HG02588 (cell line): ENCODE data around the gene PBLD.

Experiments
- ATAC-seq: cut with Tn5 transposase; IDR thresholded peaks from one replicate; pipeline ENCODE4 v1.9.1; 2021; ENCODE audit warnings: mild to moderate bottlenecking, moderate library complexity; ENCODE audit not compliant: unreplicated experiment

Gene PBLD

DNA sequence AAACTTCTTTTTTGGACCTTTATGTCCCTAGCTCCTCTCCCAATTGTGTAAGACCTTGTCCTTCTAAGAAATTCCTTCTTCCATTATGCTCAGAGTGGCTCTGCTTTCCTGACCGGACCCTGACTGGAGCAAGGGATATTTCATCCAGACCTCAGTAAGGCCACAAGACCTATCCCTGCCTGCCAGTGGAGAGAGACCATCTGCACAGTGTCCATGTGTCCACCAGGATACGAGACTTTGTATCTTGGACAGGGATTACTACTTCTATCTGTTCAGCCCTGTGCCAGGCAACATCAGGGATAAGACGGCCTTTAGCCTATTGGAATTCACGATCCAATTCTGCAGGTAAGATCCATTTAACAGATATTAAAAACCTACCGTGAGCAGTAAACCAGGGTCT is 93.7 kb downstream of the PBLD start:
- no peak for ATAC-seq

DNA sequence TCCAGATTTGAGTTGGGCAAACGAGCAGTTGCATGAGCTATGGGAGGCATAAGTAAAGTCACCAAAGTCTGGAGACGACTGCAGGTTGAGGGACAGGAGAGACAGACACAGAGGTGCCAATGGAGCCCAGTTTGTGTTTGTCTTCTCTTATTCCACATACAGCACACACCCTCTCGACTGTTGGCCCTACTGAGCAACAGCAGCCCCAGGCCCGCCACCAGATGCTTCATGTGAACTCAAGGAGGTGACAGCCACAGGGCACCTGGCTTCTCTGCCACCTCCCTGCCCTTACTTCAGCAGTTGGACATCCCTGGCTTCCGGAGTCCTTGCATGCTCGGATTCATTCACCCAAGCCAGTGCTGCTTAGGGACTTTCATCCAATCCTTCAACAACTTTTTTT is 94.4 kb downstream of the PBLD start:
- no peak for ATAC-seq

DNA sequence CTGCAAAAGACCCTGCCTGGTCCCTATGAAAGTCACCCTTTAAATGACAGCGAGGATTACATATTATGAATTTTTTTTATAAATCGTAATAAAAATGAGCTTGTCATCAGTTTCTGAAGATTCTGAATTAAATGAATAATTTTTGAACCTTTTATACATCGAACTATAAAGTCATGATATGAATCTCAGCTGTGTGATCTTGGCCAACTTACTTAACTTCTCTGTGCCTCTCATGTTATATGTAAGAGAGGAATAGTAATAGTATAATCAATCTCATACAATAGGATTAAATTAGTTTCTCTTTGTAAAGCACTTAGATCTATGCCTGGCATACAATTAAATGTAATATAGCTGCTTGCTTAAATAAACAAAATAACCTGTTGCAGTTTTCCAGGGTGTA is 95.6 kb downstream of the PBLD start:
- no peak for ATAC-seq

DNA sequence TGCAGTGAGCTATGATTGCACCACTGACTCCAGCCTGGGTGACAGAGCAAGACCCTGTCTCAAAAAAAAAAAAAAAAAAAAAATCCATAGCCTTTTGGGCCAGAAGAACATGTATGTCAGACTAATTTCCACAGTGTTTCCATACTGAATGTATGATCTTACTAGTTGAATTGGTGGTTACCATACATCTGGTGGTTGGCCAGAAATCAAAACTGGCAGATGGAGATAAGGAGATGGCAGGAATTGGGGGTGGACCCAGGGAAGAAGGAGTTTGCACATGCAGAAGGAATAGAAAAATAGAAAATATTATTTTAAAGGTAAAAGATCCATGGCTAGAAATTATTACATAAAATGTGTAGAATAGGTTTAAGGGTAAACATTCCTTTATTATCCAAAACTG is 97.1 kb downstream of the PBLD start:
- no peak for ATAC-seq

DNA sequence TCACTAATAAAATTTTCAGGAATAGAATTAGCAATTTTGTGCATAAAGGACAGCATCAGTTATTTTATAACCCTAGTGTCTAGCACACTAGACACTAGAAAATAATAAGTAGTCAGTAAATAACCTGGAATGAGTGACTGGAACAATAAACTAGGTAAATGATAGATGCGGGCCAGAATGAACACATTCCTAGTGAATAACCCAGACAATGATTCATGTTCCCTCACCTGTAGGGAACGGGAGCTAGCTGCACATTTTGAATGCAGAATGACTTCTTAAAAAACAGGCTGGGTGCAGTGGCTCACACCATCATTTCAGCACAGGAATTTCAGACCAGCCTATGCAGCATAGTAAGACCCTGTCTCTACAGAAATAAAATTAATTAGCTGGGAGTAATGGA is 97.6 kb downstream of the PBLD start:
- ATAC-seq = no peak

DNA sequence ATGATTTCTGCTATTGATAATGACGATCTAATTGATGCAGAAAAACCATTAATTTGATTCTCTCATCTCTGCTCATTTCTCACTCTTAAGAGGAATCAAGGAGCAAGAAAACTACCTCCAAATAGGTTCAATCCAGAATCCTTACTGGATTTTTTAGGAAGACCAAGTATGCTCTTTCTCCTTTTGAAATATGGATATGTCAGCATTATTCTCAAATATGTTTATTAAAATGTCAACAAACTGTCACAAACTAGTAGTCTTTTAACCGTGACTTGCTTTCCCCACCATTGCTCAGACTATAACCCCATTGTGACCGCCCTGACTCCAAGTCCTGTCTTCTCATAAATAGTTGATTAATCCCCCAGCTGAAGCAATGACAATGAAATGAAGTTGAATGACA is 99.7 kb downstream of the PBLD start:
- ATAC-seq = no peak
